PC-3 (cell line): Measurements from ENCODE around the gene ABCF3. TPM values are rescaled to one million over a fixed set of nuclear protein-coding genes. Genes with fewer than 3 reads are reported as not detected.

Experiments
- ATAC-seq: fragments of 200-7000 bp; cut with Tn5 transposase; 2 replicates; pipeline ENCODE4 v1.9.1; 2020; ENCODE audit warnings: mild to moderate bottlenecking, moderate library complexity
- BruUV-seq: library from RNA; stranded (reverse); fragments of 400-500 nt; replicated peaks from 2 replicates; lab custom pipeline; 2021; lab: Mats Ljungman, UMichigan
- CTCF ChIA-PET: fragments of 300-600 bp; sonication (Branson Sonifier 250); formaldehyde crosslinking; loops from one replicate; lab custom pipeline; 2022; ENCODE audit warnings: antibody characterized with exemption; lab: Charles Lee
- POLR2A ChIA-PET: fragments of 300-600 bp; sonication (Branson Sonifier 250); formaldehyde crosslinking; loops from one replicate; lab custom pipeline; 2022; ENCODE audit warnings: antibody characterized with exemption; ENCODE audit not compliant: unreplicated experiment; lab: Charles Lee
- DNase-seq: peaks from one replicate; pipeline ENCODE4 v3.0.0-alpha.2; 2015
- H2AFZ ChIP-seq: fragments of 300-600 bp; sonication (generic); 2 replicates; pipeline ENCODE4 v1.6.0; 2016; ENCODE audit warnings: antibody characterized with exemption, low read length
- H3F3A ChIP-seq: fragments of 300-600 bp; sonication (generic); one replicate; pipeline ENCODE4 v1.6.0; 2017; ENCODE audit warnings: antibody characterized with exemption, low read length, control low read depth, mild to moderate bottlenecking; ENCODE audit not compliant: unreplicated experiment
- H3K27ac ChIP-seq: fragments of 300-600 bp; sonication (generic); 2 replicates; pipeline ENCODE4 v1.5.1; 2016; ENCODE audit warnings: mild to moderate bottlenecking, low read length
- H3K27me3 ChIP-seq: fragments of 300-600 bp; sonication (generic); 2 replicates; pipeline ENCODE4 v1.6.1; 2016; ENCODE audit warnings: low read length, mixed read lengths
- H3K36me3 ChIP-seq: fragments of 300-600 bp; sonication (generic); 2 replicates; pipeline ENCODE4 v1.6.1; 2016; ENCODE audit warnings: low read depth, mixed run types, low read length, mixed read lengths
- H3K4me1 ChIP-seq: fragments of 300-600 bp; sonication (generic); 2 replicates; pipeline ENCODE4 v1.5.1; 2016; ENCODE audit warnings: low read length; ENCODE audit not compliant: insufficient read depth
- H3K4me2 ChIP-seq: fragments of 300-600 bp; sonication (generic); 2 replicates; pipeline ENCODE4 v1.6.0; 2016; ENCODE audit warnings: low read length
- H3K4me3 ChIP-seq: fragments of 300-600 bp; sonication (generic); 2 replicates; pipeline ENCODE4 v1.5.1; 2016; ENCODE audit warnings: mild to moderate bottlenecking, low read length, mixed read lengths
- H3K79me2 ChIP-seq: fragments of 300-600 bp; sonication (generic); 2 replicates; pipeline ENCODE4 v1.6.1; 2017; ENCODE audit warnings: low read length, mixed read lengths
- H3K9ac ChIP-seq: fragments of 300-600 bp; sonication (generic); 2 replicates; pipeline ENCODE4 v1.6.0; 2016; ENCODE audit warnings: mild to moderate bottlenecking, low read length
- H3K9me2 ChIP-seq: fragments of 300-600 bp; sonication (generic); replicated peaks from 2 replicates; pipeline ENCODE4 v1.6.1; 2016; ENCODE audit warnings: mixed run types, low read length, mixed read lengths
- H3K9me3 ChIP-seq: fragments of 300-600 bp; sonication (generic); 2 replicates; pipeline ENCODE4 v1.6.1; 2016; ENCODE audit warnings: low read length, mixed read lengths
- H4K20me1 ChIP-seq: fragments of 300-600 bp; sonication (generic); 2 replicates; pipeline ENCODE4 v1.6.1; 2016; ENCODE audit warnings: low read length, mixed read lengths
- CTCF ChIP-seq: fragments of 300-600 bp; sonication (generic); conservative IDR thresholded peaks from 2 replicates; pipeline ENCODE4 v1.5.1; 2017; ENCODE audit warnings: antibody characterized with exemption, low read depth, mild to moderate bottlenecking, low read length
- EZH2 ChIP-seq: fragments of 300-600 bp; sonication (generic); IDR thresholded peaks from one replicate; pipeline ENCODE4 v1.6.1; 2017; ENCODE audit warnings: antibody characterized with exemption, mild to moderate bottlenecking, low read length; ENCODE audit not compliant: unreplicated experiment
- EZH2phosphoT487 ChIP-seq: fragments of 300-600 bp; sonication (generic); IDR thresholded peaks from 2 replicates; pipeline ENCODE4 v1.6.1; 2018; ENCODE audit warnings: mild to moderate bottlenecking, antibody characterized with exemption, low read length, borderline replicate concordance
- intact Hi-C: fragments of 100-400 bp; cut with micrococcal nuclease; formaldehyde crosslinking; loops from 2 replicates; pipeline ENCODE4 v1.9.0; 2023
- total RNA-seq: library from RNA; depleted of rRNA; stranded (reverse); fragments of >200 nt; gene quantifications from 2 replicates; pipeline ENCODE4 v1.2.3, GENCODE V29; 2014

The ABCF3 gene
- total RNA-seq, 1 experiment from 2014 or later: 85.5 TPM

GRCh38 chr3:184143327-184143726 is 42.7 kb upstream of the ABCF3 start:
- no peaks in the 10 kb centered on the region for H3K9me2 ChIP-seq
- no peak overlapping the region for H3K4me3 ChIP-seq
- H3K4me2 ChIP-seq: no peak overlapping the region
- peaks cover 3% of the 10 kb centered on the region for H3F3A ChIP-seq
- TF ChIP-seq EZH2phosphoT487 (no peak), CTCF (no peak), EZH2 (no peak)
- ChIA-PET CTCF (no interaction called here), POLR2A (no interaction called here)
- intact Hi-C loops: no loop called here
- H4K20me1 ChIP-seq: no peaks in the 10 kb centered on the region
- H3K79me2 ChIP-seq: peaks cover 5% of the 10 kb centered on the region; the same call in 1 of the 2 replicates
- H3K36me3 ChIP-seq: peaks cover 36% of the 10 kb centered on the region
- H3K9me3 ChIP-seq: no peaks in the 10 kb centered on the region
- no peak for ATAC-seq
- no peaks in the 10 kb centered on the region for H3K27me3 ChIP-seq
- no peak overlapping the region for H3K9ac ChIP-seq
- no peak for DNase-seq
- BruUV-seq: no TSS peak
- H3K4me1 ChIP-seq: no peaks in the 10 kb centered on the region
- no peak overlapping the region for H3K27ac ChIP-seq
- H2AFZ ChIP-seq: no peak overlapping the region

- ATAC-seq (no peak), DNase-seq (no peak)
- BruUV-seq: no TSS peak
- Histone ChIP-seq H3K9me2 (no peaks in the 10 kb centered on the region), H3K79me2 (no peaks in the 10 kb centered on the region), H3K4me2 (no peak overlapping the region), H3K4me3 (no peak overlapping the region), H3K36me3 (peaks cover 36% of the 10 kb centered on the region), H2AFZ (no peak overlapping the region), H3K27ac (no peak overlapping the region), H3K9me3 (no peaks in the 10 kb centered on the region), H3K4me1 (no peaks in the 10 kb centered on the region), H3K9ac (no peak overlapping the region), H4K20me1 (no peaks in the 10 kb centered on the region), H3F3A (peaks cover 4% of the 10 kb centered on the region), H3K27me3 (no peaks in the 10 kb centered on the region)
- ChIA-PET POLR2A (no interaction called here), CTCF (no interaction called here)
- TF ChIP-seq EZH2: no peak
- no peak for TF ChIP-seq CTCF
- no peak for TF ChIP-seq EZH2phosphoT487
- intact Hi-C loops: no loop called here
Measured at GRCh38 chr3:184144505-184144904, 41.5 kb upstream of the ABCF3 start.

GRCh38 chr3:184145111-184145524 is 40.9 kb upstream of the ABCF3 start:
- Histone ChIP-seq H4K20me1 (no peaks in the 10 kb centered on the region), H3K4me1 (no peaks in the 10 kb centered on the region), H3K4me3 (no peak overlapping the region), H3K4me2 (no peak overlapping the region), H3K9me3 (no peaks in the 10 kb centered on the region), H3F3A (peaks cover 4% of the 10 kb centered on the region), H3K27ac (no peak overlapping the region), H3K79me2 (no peaks in the 10 kb centered on the region), H3K9me2 (no peaks in the 10 kb centered on the region), H2AFZ (no peak overlapping the region), H3K27me3 (no peaks in the 10 kb centered on the region), H3K9ac (no peak overlapping the region), H3K36me3 (peaks cover 33% of the 10 kb centered on the region)
- ChIA-PET POLR2A (no interaction called here), CTCF (interaction anchor here (0.6 kb wide), 1 partner anchor 98 kb away, joined by 7 read pairs; no protein-coding TSS in a partner anchor)
- ATAC-seq: peak; percentile 92
- peak; percentile 72 for DNase-seq
- TF ChIP-seq CTCF: peak; percentile 73
- TF ChIP-seq EZH2: no peak
- no TSS peak for BruUV-seq
- intact Hi-C loops: loop anchor here (1.0 to 5.0 kb wide), 3 partner anchors 42 to 144 kb away; partner anchors contain the start of gene ABCF3
